ENCODE measurements around the gene DAPK1.
"Not testable (repeated sequence)": the region's sequence is repeated elsewhere in the genome, so short reads cannot be mapped to it uniquely, and the experiment has no call there.

The DAPK1 gene

DNA sequence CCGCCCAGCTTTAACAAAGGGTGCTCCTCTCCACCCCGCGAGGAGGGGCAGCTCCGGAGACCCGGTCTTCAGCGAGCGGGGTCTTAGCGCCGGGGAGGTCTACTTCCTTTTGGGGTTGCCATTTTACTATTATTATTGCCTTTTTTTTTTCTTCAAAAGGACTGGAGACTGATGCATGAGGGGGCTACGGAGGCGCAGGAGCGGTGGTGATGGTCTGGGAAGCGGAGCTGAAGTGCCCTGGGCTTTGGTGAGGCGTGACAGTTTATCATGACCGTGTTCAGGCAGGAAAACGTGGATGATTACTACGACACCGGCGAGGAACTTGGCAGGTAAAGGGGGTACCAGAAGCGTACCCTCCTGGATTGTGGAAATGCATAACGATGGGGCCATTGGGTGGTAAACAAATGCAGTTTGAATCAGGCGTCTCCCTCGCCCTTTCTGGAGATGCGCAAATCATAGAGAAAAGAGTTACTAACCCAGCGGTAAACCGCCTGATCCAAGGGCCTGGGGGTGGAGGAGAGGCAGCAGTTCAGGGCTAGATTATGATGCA, 1.2 kb downstream of the DAPK1 start:
- TF ChIP-seq, protein P1, sequence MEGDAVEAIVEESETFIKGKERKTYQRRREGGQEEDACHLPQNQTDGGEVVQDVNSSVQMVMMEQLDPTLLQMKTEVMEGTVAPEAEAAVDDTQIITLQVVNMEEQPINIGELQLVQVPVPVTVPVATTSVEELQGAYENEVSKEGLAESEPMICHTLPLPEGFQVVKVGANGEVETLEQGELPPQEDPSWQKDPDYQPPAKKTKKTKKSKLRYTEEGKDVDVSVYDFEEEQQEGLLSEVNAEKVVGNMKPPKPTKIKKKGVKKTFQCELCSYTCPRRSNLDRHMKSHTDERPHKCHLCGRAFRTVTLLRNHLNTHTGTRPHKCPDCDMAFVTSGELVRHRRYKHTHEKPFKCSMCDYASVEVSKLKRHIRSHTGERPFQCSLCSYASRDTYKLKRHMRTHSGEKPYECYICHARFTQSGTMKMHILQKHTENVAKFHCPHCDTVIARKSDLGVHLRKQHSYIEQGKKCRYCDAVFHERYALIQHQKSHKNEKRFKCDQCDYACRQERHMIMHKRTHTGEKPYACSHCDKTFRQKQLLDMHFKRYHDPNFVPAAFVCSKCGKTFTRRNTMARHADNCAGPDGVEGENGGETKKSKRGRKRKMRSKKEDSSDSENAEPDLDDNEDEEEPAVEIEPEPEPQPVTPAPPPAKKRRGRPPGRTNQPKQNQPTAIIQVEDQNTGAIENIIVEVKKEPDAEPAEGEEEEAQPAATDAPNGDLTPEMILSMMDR (IDR thresholded peaks at IDR 0.05; ENCODE audit: unreplicated experiment in 3 of 3), result no peak
- Mint-ChIP-seq H3K4me1 (peaks cover 51% of the 10 kb centered on the region), H3K9me3 (no peaks in the 10 kb centered on the region), H3K27me3 (ENCODE audit: low read depth) (peaks cover 10% of the 10 kb centered on the region), H3K27ac (peak overlapping the region; percentile 81 to 94 (median 92)), H3K36me3 (ENCODE audit: low read depth) (peaks cover 24% of the 10 kb centered on the region), H3K4me3 (peak overlapping the region; percentile 92 to 97 (median 95))

DNA sequence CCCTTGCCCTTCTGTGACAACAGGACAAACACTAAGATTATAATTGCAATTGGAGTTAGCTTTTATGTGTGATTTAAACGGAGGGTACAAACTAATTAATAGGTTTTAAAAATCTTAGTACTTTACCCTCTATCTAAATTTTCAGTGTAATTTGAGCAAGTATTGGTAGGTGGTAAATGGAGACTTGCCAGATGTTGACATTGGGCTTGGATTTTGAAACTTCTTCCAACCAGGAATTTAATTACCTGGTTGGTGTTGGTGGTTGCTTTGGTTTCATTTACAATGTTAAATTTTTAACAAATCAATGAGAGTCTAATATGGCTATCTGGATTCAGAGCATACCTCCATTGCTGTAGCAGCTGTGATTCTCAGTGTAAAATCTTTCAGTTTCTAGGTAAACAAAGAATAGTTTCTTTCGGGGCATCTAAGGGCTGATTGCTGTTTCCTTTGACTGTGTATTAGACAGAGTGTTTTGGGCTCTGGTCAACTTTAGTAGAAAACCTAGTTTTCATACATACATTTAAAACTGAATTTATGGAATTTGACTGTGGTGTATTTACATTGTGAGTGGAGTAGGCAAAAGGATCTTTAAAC, 1.9 kb downstream of the DAPK1 start:
- no peaks in the 10 kb centered on the region for H3K9me3 Mint-ChIP-seq
- H3K27me3 Mint-ChIP-seq (ENCODE audit: low read depth), result peaks cover 10% of the 10 kb centered on the region
- H3K4me3 Mint-ChIP-seq, result peak overlapping the region; percentile 92 to 97 (median 95)
- H3K36me3 Mint-ChIP-seq (ENCODE audit: low read depth), result peaks cover 30% of the 10 kb centered on the region
- H3K27ac Mint-ChIP-seq, result peak overlapping the region; percentile 81 to 94 (median 92)
- TF ChIP-seq, protein P1 (IDR thresholded peaks at IDR 0.05; ENCODE audit: unreplicated experiment in 3 of 3), result no peak
- H3K4me1 Mint-ChIP-seq, result peaks cover 51% of the 10 kb centered on the region

DNA sequence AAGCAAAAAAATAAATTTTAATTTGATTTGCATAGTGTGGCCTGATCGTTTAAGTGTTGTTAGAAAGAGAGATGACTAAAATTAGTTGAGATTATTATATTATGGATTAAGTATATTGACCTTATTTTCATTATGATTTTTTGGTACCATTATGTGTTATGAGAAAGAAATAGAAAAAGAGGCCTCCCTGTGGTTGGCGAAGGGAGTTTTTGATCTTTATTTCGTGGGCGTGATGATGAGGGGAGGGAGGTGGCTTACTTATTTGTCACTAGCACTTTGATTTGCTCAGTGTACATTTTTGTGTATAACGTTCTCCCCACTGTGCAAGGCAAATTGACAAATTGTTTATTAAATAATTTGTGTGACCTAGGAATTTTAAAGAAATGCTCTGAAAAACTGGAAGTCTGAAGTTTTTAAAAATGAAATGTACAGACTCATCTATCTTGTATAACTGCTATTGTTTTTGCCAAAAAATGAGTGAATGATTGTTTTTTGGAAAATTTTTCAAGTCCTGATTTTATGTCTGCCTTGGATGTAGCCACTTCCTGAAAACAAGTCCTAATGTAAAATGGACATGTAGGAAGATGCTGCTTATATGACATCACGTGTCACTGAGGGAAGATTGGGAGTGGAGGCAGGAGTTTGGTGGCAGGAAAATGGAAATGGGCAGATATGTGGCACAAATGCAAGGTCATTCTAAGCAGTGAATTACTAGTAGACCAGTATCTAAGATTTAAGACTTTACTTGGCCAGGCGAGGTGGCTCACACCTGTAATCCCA, 3.0 kb downstream of the DAPK1 start:
- no peaks in the 10 kb centered on the region for H3K9me3 Mint-ChIP-seq
- H3K27me3 Mint-ChIP-seq (ENCODE audit: low read depth), result peaks cover 8% of the 10 kb centered on the region
- TF ChIP-seq, protein P1 (IDR thresholded peaks at IDR 0.05; ENCODE audit: unreplicated experiment in 3 of 3), result peak in 1 of 3 experiments; percentile 16
- peak overlapping the region; percentile 54 to 97 (median 56) for H3K4me3 Mint-ChIP-seq
- H3K27ac Mint-ChIP-seq, result peak overlapping the region in 1 of 3 experiments; percentile 31
- peaks cover 40% of the 10 kb centered on the region for H3K4me1 Mint-ChIP-seq
- peaks cover 35% of the 10 kb centered on the region for H3K36me3 Mint-ChIP-seq (ENCODE audit: low read depth)

DNA sequence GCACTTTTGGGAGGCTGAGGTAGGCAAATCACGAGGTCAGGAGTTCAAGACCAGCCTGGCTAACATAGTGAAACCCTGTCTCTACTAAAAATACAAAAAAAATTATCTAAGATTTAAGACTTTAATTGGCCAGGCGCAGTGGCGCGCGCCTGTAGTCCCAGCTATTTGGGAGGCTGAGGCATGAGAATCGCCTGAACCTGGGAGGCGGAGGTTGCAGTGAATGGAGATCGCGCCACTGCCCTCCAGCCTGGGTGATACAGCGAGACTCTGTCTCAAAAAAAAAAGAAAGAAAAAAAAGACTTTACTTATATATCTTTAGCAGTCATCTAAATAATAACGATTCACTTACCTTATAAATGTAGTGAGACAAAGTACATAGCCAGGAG, 3.6 kb downstream of the DAPK1 start:
- not testable (repeated sequence) for H3K27me3 Mint-ChIP-seq (ENCODE audit: low read depth); H3K27ac Mint-ChIP-seq; H3K9me3 Mint-ChIP-seq; H3K4me3 Mint-ChIP-seq
- peaks cover 37% of the 10 kb centered on the region for H3K4me1 Mint-ChIP-seq
- peaks cover 40% of the 10 kb centered on the region for H3K36me3 Mint-ChIP-seq (ENCODE audit: low read depth)

DNA sequence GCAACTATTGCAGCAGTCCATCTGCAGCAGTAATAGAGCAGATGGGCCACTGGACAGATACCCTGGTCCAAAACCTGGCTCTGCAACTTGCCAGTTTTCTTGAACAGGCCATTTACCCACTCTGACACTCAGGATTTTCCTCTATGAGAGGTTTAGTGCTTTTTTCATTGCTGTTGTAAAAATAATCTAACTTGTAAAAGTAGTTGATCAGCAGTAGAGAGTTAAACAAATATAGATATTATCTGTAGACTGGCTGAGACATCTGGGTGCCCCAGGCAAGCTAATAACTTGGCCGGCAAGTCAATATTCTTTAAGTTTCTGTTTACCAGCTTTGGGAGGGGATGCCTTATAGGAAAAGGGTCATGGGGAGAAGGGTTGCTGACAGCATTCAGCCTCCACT, 4.1 kb downstream of the DAPK1 start:
- Mint-ChIP-seq H3K9me3 (no peaks in the 10 kb centered on the region), H3K36me3 (ENCODE audit: low read depth) (peaks cover 45% of the 10 kb centered on the region), H3K27ac (no peak overlapping the region), H3K27me3 (ENCODE audit: low read depth) (peaks cover 6% of the 10 kb centered on the region), H3K4me3 (no peak overlapping the region), H3K4me1 (peaks cover 37% of the 10 kb centered on the region)
- TF ChIP-seq, protein P1 (IDR thresholded peaks at IDR 0.05; ENCODE audit: unreplicated experiment in 3 of 3), result no peak

DNA sequence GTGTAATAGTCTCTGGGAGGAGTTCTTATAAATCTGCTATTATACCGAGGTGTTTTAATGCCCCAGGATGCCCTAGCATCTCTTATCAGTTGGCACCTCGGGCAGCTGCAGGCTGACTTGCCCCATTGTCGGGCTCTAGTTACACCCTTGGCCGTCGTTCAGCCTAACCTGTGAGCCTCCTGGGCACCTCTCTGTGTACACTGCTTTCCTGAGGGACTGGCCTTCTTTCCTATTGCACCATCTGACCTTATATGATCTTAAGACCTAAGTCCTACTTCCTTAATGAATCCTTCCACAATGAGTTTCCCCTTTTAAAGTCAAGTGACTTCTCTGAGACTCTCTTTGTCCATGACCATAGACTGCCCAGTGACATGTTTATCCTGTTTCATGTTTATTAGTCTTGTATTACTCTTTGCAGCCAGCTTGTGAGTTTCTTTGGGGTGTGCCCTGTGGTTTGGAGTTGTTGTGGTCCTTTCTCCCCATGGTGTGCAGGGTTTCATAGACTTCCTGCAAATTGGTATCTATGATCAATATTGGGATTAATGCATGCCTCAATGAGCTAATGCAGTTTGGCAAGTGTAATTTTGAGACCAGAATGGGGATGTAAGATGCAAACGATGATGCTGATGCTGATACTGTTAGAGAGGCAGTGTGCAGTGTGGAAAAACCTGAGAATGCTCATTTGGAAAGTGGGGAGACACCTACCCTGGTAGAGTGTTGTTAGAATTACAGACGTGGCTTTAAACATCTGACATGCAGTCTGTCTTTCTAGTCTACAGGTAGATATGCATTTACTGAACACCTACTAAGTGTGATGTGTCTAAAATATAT, 4.9 kb downstream of the DAPK1 start:
- no peak overlapping the region for H3K27ac Mint-ChIP-seq
- TF ChIP-seq, protein P1 (IDR thresholded peaks at IDR 0.05; ENCODE audit: unreplicated experiment in 3 of 3), result no peak
- no peak overlapping the region for H3K4me3 Mint-ChIP-seq
- H3K27me3 Mint-ChIP-seq (ENCODE audit: low read depth), result peaks cover 6% of the 10 kb centered on the region
- H3K36me3 Mint-ChIP-seq (ENCODE audit: low read depth), result peaks cover 53% of the 10 kb centered on the region
- H3K4me1 Mint-ChIP-seq, result peaks cover 37% of the 10 kb centered on the region
- H3K9me3 Mint-ChIP-seq, result no peaks in the 10 kb centered on the region
